ENCODE results near the gene ADD2. TPM values are rescaled to one million over a fixed set of nuclear protein-coding genes. Genes with fewer than 3 reads are reported as not detected.

ADD2 gene
- total and polyA plus RNA-seq, 2 experiments from 2014 or later: not detected

GRCh38 chr2:70759446-70759845, 8.6 kb downstream of the ADD2 start:
- 58 to 69% methylated on average over 1 of the region's 1 CpG for WGBS, 2 experiments (ENCODE audit: low coverage in 1 of 2, low lambda C conversion rate in 2 of 2, missing lambda C conversion rate in 2 of 2)
- no peak for TF ChIP-seq EZH2 (IDR thresholded peaks at IDR 0.05; ENCODE audit: insufficient read depth, poor library complexity, severe bottlenecking)
- no peak for TF ChIP-seq EZH2phosphoT487 (IDR thresholded peaks at IDR 0.05; ENCODE audit: insufficient read depth, low read depth)
- Histone ChIP-seq H4K20me1 (ENCODE audit: insufficient read depth) (no peaks in the 10 kb centered on the region), H3K36me3 (ENCODE audit: low read depth) (no peaks in the 10 kb centered on the region), H3K79me2 (ENCODE audit: insufficient read depth) (no peaks in the 10 kb centered on the region), H3K9me3 (ENCODE audit: low read depth) (no peaks in the 10 kb centered on the region), H3K9me2 (ENCODE audit: insufficient read depth) (no peaks in the 10 kb centered on the region), H3K27me3 (replicated peaks; ENCODE audit: insufficient read depth) (peaks cover 32% of the 10 kb centered on the region; the same call in 1 of the 2 replicates), H3K4me1 (ENCODE audit: insufficient read depth) (no peaks in the 10 kb centered on the region), H3K4me3 (no peak overlapping the region), H3F3A (ENCODE audit: insufficient read depth) (no peaks in the 10 kb centered on the region), H2AFZ (no peak overlapping the region), H3K27ac (no peak overlapping the region), H3K9ac (no peak overlapping the region), H3K4me2 (ENCODE audit: unreplicated experiment) (no peak overlapping the region)
- in situ Hi-C loops (cut with MboI): no loop called here
- DNase-seq: no peak

- Histone ChIP-seq H3K4me3 (no peak overlapping the region), H4K20me1 (ENCODE audit: insufficient read depth) (no peaks in the 10 kb centered on the region), H3F3A (ENCODE audit: insufficient read depth) (no peaks in the 10 kb centered on the region), H3K9me3 (ENCODE audit: low read depth) (no peaks in the 10 kb centered on the region), H3K79me2 (ENCODE audit: insufficient read depth) (no peaks in the 10 kb centered on the region), H2AFZ (no peak overlapping the region), H3K36me3 (ENCODE audit: low read depth) (no peaks in the 10 kb centered on the region), H3K4me1 (ENCODE audit: insufficient read depth) (no peaks in the 10 kb centered on the region), H3K9ac (no peak overlapping the region), H3K4me2 (ENCODE audit: unreplicated experiment) (no peak overlapping the region), H3K27ac (no peak overlapping the region), H3K9me2 (ENCODE audit: insufficient read depth) (no peaks in the 10 kb centered on the region), H3K27me3 (replicated peaks; ENCODE audit: insufficient read depth) (0 out of 2 replicates have a peak, but pooled peaks cover 17% of the 10 kb centered on the region)
- DNase-seq: no peak
- TF ChIP-seq EZH2 (IDR thresholded peaks at IDR 0.05; ENCODE audit: insufficient read depth, poor library complexity, severe bottlenecking) (no peak), EZH2phosphoT487 (IDR thresholded peaks at IDR 0.05; ENCODE audit: insufficient read depth, low read depth) (no peak)
- in situ Hi-C loops (cut with MboI): no loop called here
- WGBS, 2 experiments (ENCODE audit: low coverage in 1 of 2, low lambda C conversion rate in 2 of 2, missing lambda C conversion rate in 2 of 2): 79 to 80% methylated on average over 7 of the region's 7 CpGs
These were observed 10.0 kb downstream of the ADD2 start for GRCh38 chr2:70757966-70758365.

GRCh38 chr2:70757360-70757759, 10.6 kb downstream of the ADD2 start:
- Histone ChIP-seq H3K79me2 (ENCODE audit: insufficient read depth) (no peaks in the 10 kb centered on the region), H2AFZ (no peak overlapping the region), H3K4me2 (ENCODE audit: unreplicated experiment) (no peak overlapping the region), H3K36me3 (ENCODE audit: low read depth) (no peaks in the 10 kb centered on the region), H3K4me1 (ENCODE audit: insufficient read depth) (no peaks in the 10 kb centered on the region), H3K9me3 (ENCODE audit: low read depth) (no peaks in the 10 kb centered on the region), H3K4me3 (no peak overlapping the region), H4K20me1 (ENCODE audit: insufficient read depth) (no peaks in the 10 kb centered on the region), H3F3A (ENCODE audit: insufficient read depth) (no peaks in the 10 kb centered on the region), H3K9ac (no peak overlapping the region), H3K27ac (no peak overlapping the region), H3K9me2 (ENCODE audit: insufficient read depth) (no peaks in the 10 kb centered on the region), H3K27me3 (replicated peaks; ENCODE audit: insufficient read depth) (0 out of 2 replicates have a peak, but pooled peaks cover 18% of the 10 kb centered on the region)
- TF ChIP-seq EZH2 (IDR thresholded peaks at IDR 0.05; ENCODE audit: insufficient read depth, poor library complexity, severe bottlenecking): no peak
- no peak for TF ChIP-seq EZH2phosphoT487 (IDR thresholded peaks at IDR 0.05; ENCODE audit: insufficient read depth, low read depth)
- 38 to 43% methylated on average over 4 of the region's 4 CpGs for WGBS, 2 experiments (ENCODE audit: low coverage in 1 of 2, low lambda C conversion rate in 2 of 2, missing lambda C conversion rate in 2 of 2)
- in situ Hi-C loops (cut with MboI): no loop called here
- no peak for DNase-seq

GRCh38 chr2:70756128-70756527, 11.9 kb downstream of the ADD2 start:
- no peaks in the 10 kb centered on the region for H3F3A ChIP-seq (ENCODE audit: insufficient read depth)
- in situ Hi-C loops (cut with MboI): no loop called here
- no peak for DNase-seq
- H3K27ac ChIP-seq: no peak overlapping the region
- H3K27me3 ChIP-seq (replicated peaks; ENCODE audit: insufficient read depth): peaks cover 23% of the 10 kb centered on the region; the same call in 1 of the 2 replicates
- TF ChIP-seq EZH2phosphoT487 (IDR thresholded peaks at IDR 0.05; ENCODE audit: insufficient read depth, low read depth) (no peak), EZH2 (IDR thresholded peaks at IDR 0.05; ENCODE audit: insufficient read depth, poor library complexity, severe bottlenecking) (no peak)
- no peak overlapping the region for H3K9ac ChIP-seq
- no peaks in the 10 kb centered on the region for H3K36me3 ChIP-seq (ENCODE audit: low read depth)
- no peak overlapping the region for H3K4me2 ChIP-seq (ENCODE audit: unreplicated experiment)
- H2AFZ ChIP-seq: no peak overlapping the region
- H4K20me1 ChIP-seq (ENCODE audit: insufficient read depth): no peaks in the 10 kb centered on the region
- no peaks in the 10 kb centered on the region for H3K9me3 ChIP-seq (ENCODE audit: low read depth)
- H3K79me2 ChIP-seq (ENCODE audit: insufficient read depth): no peaks in the 10 kb centered on the region
- WGBS, 2 experiments (ENCODE audit: low coverage in 1 of 2, low lambda C conversion rate in 2 of 2, missing lambda C conversion rate in 2 of 2): 77 to 87% methylated on average over 3 of the region's 3 CpGs
- no peak overlapping the region for H3K4me3 ChIP-seq
- no peaks in the 10 kb centered on the region for H3K4me1 ChIP-seq (ENCODE audit: insufficient read depth)
- no peaks in the 10 kb centered on the region for H3K9me2 ChIP-seq (ENCODE audit: insufficient read depth)

GRCh38 chr2:70753902-70754301, 14.1 kb downstream of the ADD2 start:
- H3K4me1 ChIP-seq (ENCODE audit: insufficient read depth): no peaks in the 10 kb centered on the region
- H3K9me2 ChIP-seq (ENCODE audit: insufficient read depth): no peaks in the 10 kb centered on the region
- H4K20me1 ChIP-seq (ENCODE audit: insufficient read depth): no peaks in the 10 kb centered on the region
- DNase-seq: no peak
- H2AFZ ChIP-seq: no peak overlapping the region
- no peak overlapping the region for H3K4me3 ChIP-seq
- no peaks in the 10 kb centered on the region for H3K9me3 ChIP-seq (ENCODE audit: low read depth)
- H3K36me3 ChIP-seq (ENCODE audit: low read depth): no peaks in the 10 kb centered on the region
- H3K4me2 ChIP-seq (ENCODE audit: unreplicated experiment): no peak overlapping the region
- peaks cover 35% of the 10 kb centered on the region for H3K27me3 ChIP-seq (replicated peaks; ENCODE audit: insufficient read depth)
- H3K27ac ChIP-seq: no peak overlapping the region
- H3K79me2 ChIP-seq (ENCODE audit: insufficient read depth): no peaks in the 10 kb centered on the region
- 56 to 63% methylated on average over 4 of the region's 4 CpGs for WGBS, 2 experiments (ENCODE audit: low coverage in 1 of 2, low lambda C conversion rate in 2 of 2, missing lambda C conversion rate in 2 of 2)
- no peak for TF ChIP-seq EZH2phosphoT487 (IDR thresholded peaks at IDR 0.05; ENCODE audit: insufficient read depth, low read depth)
- no peak for TF ChIP-seq EZH2 (IDR thresholded peaks at IDR 0.05; ENCODE audit: insufficient read depth, poor library complexity, severe bottlenecking)
- no peak overlapping the region for H3K9ac ChIP-seq
- H3F3A ChIP-seq (ENCODE audit: insufficient read depth): no peaks in the 10 kb centered on the region
- in situ Hi-C loops (cut with MboI): no loop called here

Measured in GM23248 (cell line).